Measurements from ENCODE around the gene IDI1. TPM values are rescaled to one million over a fixed set of nuclear protein-coding genes. Genes with fewer than 3 reads are reported as not detected.
A peak's percentile ranks its signal among the peaks of the same experiment; 100 is the strongest.

IDI1 gene
- total RNA-seq, 2 experiments from 2014 or later = 64.7 to 65.3 TPM

DNA sequence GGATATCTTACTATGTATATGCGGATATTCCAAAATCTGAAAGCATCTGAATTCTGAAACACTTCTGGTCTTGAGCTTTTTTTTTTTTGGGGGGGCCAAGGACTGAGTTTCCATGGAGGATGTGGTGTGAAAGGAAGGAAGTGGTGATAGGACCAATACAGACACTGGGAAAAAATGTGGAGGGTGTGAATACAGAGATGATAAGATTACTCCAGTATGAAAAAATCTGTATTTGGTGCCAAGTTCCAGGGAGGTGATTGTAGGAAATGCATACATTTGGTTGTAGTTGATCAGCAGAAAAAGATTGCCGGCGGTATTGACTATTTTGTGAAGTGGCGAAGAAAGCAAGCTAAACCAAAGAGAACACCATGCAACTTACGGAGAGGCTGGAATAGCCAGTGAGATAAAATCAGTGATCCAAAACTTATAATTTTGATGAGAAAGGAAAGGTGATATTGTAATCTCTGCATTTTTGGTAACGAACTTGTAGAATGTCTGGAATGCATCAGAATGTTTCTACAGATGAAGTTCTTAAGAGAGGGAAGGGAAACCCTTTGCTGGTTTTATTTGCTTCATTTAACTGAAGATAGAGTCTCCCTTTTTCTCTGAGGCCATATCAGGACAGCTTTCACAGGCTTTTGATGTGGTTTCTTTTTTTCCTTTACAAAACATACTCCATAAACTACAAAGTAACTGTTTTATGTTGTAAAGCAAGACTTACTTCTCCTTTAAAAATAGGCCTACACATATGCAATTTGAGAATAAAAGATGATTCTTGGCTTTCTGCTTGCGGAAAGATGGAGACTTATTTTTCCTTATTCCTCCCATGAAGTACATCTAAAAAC lies 13.2 kb upstream of the IDI1 start:
- no peaks in the 10 kb centered on the region for H3K9me3 Mint-ChIP-seq (ENCODE audit: insufficient read depth)
- ChIA-PET POLR2A (interaction anchor here (1.3 kb wide), 2 partner anchors 10 to 13 kb away, joined by 4 to 6 read pairs; partner anchors contain the start of gene IDI1), CTCF (interaction anchor here (0.8 to 1.4 kb wide), 2 partner anchors 12 to 13 kb away, joined by 3 to 4 read pairs; no protein-coding TSS in a partner anchor)
- peak overlapping the region; percentile 58 for H3K4me3 Mint-ChIP-seq
- DNase-seq (no peak), ATAC-seq (peak; percentile 34)
- peaks cover 55% of the 10 kb centered on the region for H3K36me3 Mint-ChIP-seq (ENCODE audit: low read depth)
- peaks cover 72% of the 10 kb centered on the region for H3K4me1 Mint-ChIP-seq (ENCODE audit: low read depth)
- H3K27ac Mint-ChIP-seq = peak overlapping the region; percentile 85
- no peaks in the 10 kb centered on the region for H3K27me3 Mint-ChIP-seq (ENCODE audit: low read depth)

DNA sequence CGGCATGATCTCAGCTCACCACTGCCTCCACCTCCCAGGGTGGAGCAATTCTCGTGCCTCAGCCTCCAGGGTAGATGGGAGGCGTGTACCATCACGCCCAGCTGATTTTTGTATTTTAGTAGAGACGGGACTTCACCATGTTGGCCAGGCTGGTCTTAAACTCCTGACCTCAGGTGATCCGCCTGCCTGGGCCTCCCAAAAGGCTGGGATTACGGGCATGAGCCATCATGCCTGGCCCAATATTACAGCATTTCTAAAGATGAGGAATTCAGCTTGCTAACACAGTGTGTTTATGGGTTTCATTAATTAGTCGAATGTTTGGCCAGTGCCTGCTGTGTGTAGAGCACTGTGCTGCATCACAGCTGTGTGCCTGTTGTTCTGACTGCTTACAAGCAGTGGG lies 11.0 kb upstream of the IDI1 start:
- H3K9me3 Mint-ChIP-seq (ENCODE audit: insufficient read depth) = no peaks in the 10 kb centered on the region
- DNase-seq (no peak), ATAC-seq (no peak)
- CTCF ChIA-PET = interaction anchor here (1.6 kb wide), 1 partner anchor 11 kb away, joined by 6 read pairs; the partner anchor contains the start of gene IDI1
- POLR2A ChIA-PET = interaction anchor here (0.7 to 1.5 kb wide), 2 partner anchors 11 to 16 kb away, joined by 3 to 8 read pairs; partner anchors contain the start of gene IDI1
- no peaks in the 10 kb centered on the region for H3K27me3 Mint-ChIP-seq (ENCODE audit: low read depth)
- no peak overlapping the region for H3K4me3 Mint-ChIP-seq
- peaks cover 76% of the 10 kb centered on the region for H3K4me1 Mint-ChIP-seq (ENCODE audit: low read depth)
- peaks cover 51% of the 10 kb centered on the region for H3K36me3 Mint-ChIP-seq (ENCODE audit: low read depth)
- H3K27ac Mint-ChIP-seq = peak overlapping the region; percentile 69

DNA sequence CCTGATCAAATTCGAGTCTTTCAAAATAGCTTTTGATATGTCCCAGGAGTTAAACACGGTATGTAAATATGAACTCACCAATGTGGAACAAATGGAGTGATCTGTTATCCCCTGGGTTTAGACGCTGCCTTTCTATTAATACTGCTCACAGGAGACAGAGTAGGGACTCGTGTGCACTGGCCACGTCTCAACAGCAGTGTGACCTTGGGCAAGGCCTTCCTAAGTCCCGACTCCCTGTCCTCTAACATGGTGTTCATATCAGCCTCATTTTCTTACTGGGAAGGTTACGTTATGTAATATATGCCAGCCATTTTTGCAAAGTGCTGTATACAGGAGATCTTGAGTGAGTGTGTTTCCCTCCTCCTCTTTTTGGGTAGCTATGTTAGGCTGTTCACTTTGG lies 9.1 kb upstream of the IDI1 start:
- H3K27ac Mint-ChIP-seq = peak overlapping the region; percentile 97
- POLR2A ChIA-PET = interaction anchor here (1.6 kb wide), 1 partner anchor 9 kb away, joined by 5 read pairs; the partner anchor contains the start of gene IDI1
- H3K27me3 Mint-ChIP-seq (ENCODE audit: low read depth) = no peaks in the 10 kb centered on the region
- H3K4me3 Mint-ChIP-seq = peak overlapping the region; percentile 97
- no peak for ATAC-seq
- CTCF ChIA-PET = interaction anchor here (0.5 to 1.6 kb wide), 3 partner anchors 9 to 565 kb away, joined by 3 to 6 read pairs (median 3); partner anchors contain the start of gene IDI1
- peaks cover 52% of the 10 kb centered on the region for H3K36me3 Mint-ChIP-seq (ENCODE audit: low read depth)
- H3K9me3 Mint-ChIP-seq (ENCODE audit: insufficient read depth) = no peaks in the 10 kb centered on the region
- no peak for DNase-seq
- peaks cover 79% of the 10 kb centered on the region for H3K4me1 Mint-ChIP-seq (ENCODE audit: low read depth)

DNA sequence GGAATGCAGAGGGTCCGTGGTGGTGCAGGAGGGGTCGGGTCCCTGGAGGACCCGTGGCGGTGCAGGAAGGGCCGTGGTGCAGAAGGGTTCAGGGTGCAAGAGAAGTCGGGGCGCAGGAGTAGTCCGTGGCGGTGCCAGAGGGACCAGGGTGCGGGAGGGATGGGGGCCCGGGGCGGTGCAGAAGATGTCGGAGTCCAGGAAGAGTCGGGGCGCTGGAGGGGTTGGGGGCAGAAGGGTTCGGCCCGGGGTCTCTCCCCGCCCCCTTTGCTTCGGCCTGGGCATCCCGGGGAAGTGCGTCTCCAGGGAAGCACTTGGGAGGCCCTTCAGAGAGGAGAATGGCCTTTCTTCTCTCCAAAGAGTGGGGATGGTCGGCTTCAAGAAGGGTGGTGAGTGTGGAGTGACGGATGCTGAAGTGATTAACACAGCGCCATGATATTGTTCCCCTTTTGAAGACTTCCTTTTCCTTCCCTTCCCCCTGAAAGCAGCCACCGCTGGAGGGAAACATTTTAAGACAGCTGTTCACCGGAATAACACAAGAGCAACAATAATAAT lies 8.3 kb upstream of the IDI1 start:
- DNase-seq (no peak), ATAC-seq (peak; percentile 24)
- CTCF ChIA-PET = interaction anchor here (0.5 to 0.9 kb wide), 2 partner anchors 8 to 564 kb away, joined by 3 read pairs; partner anchors contain the start of gene IDI1
- H3K4me3 Mint-ChIP-seq = peak overlapping the region; percentile 97
- peaks cover 78% of the 10 kb centered on the region for H3K4me1 Mint-ChIP-seq (ENCODE audit: low read depth)
- H3K27me3 Mint-ChIP-seq (ENCODE audit: low read depth) = no peaks in the 10 kb centered on the region
- POLR2A ChIA-PET = interaction anchor here (1.6 to 2.1 kb wide), 2 partner anchors 8 to 13 kb away, joined by 5 to 23 read pairs; partner anchors contain the start of gene IDI1
- peak overlapping the region; percentile 97 for H3K27ac Mint-ChIP-seq
- no peaks in the 10 kb centered on the region for H3K9me3 Mint-ChIP-seq (ENCODE audit: insufficient read depth)
- H3K36me3 Mint-ChIP-seq (ENCODE audit: low read depth) = peaks cover 57% of the 10 kb centered on the region

DNA sequence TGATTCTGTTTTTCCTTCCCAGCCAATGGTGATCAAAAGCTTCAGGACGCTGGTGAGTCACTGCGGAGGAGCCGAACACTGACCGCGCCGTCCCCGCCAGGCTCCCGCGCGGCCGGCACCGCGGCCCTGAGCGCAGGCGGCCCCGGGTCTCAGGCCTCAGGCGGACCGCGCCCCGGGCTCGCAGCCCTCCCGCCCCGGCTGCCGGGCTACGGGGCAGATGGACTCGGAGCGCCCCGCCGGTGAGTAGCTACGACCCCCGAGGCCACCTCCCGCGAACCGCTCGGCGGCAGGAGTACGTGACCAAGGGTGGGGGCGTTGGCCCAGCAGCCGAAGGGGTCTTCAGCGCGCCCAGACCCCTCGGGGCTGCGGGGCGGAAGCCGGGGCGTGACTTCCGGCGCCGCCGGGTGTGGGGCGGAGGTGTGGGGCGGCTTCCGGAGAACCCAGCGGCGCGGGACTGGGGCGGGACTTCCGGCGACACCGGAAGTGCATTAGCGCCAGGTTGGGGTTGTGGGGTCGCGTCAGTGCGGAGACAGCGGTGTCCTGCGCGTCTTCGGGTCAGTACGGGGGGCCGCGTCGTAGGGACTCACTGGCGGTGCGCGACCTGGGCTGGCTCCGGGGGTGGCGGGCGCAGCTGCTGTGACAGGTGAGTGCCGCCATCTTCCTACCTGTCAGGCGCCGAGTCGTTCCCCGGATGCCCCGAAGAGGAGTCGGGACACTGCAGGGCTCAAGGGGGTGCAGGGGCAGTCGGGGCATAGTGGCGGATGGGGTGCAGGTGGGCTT lies 7.6 kb upstream of the IDI1 start, which contains the start of gene WDR37:
TSS of gene WDR37 (plus strand) at position 60 of the 780 bp plus-strand sequence. CDS start 15,771 bp downstream, outside the sequence.
- no peaks in the 10 kb centered on the region for H3K9me3 Mint-ChIP-seq (ENCODE audit: insufficient read depth)
- no peaks in the 10 kb centered on the region for H3K27me3 Mint-ChIP-seq (ENCODE audit: low read depth)
- peak; percentile 91 for DNase-seq
- H3K36me3 Mint-ChIP-seq (ENCODE audit: low read depth) = peaks cover 58% of the 10 kb centered on the region
- peaks cover 78% of the 10 kb centered on the region for H3K4me1 Mint-ChIP-seq (ENCODE audit: low read depth)
- POLR2A ChIA-PET = interaction anchor here (0.7 to 2.1 kb wide), 6 partner anchors 7 to 126 kb away, joined by 3 to 23 read pairs (median 4); partner anchors contain the start of genes GTPBP4, IDI1 and LARP4B
- CTCF ChIA-PET = interaction anchor here (1.6 kb wide), 1 partner anchor 11 kb away, joined by 5 read pairs; no protein-coding TSS in a partner anchor
- ATAC-seq = peak; percentile 90
- peak within 1 kb of the TSS; percentile 97 for H3K27ac Mint-ChIP-seq
- peak within 1 kb of the TSS; percentile 97 for H3K4me3 Mint-ChIP-seq

DNA sequence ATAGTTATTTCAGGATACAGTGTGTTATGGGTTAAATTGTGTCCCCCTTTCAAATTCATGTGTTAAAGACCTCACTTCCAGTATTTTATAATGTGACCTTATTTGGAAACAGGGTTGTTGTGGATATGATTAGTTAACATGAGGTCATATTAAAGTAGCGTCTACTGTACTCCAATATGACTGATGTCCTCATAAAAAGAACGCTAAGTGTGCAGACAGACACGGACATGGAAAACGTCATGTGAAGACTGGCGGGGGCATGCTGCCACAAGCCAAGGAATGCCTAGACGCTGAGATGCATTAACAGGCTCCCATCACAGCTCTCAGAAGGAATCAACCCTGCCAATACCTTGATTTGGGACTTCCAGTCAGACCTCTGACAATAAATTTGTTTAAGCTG lies 5.8 kb upstream of the IDI1 start:
- Mint-ChIP-seq H3K4me3 (peak overlapping the region; percentile 93), H3K36me3 (ENCODE audit: low read depth) (peaks cover 56% of the 10 kb centered on the region), H3K9me3 (ENCODE audit: insufficient read depth) (no peaks in the 10 kb centered on the region), H3K27ac (peak overlapping the region; percentile 54), H3K4me1 (ENCODE audit: low read depth) (peaks cover 72% of the 10 kb centered on the region), H3K27me3 (ENCODE audit: low read depth) (no peaks in the 10 kb centered on the region)
- no peak for ATAC-seq
- no peak for DNase-seq
- POLR2A ChIA-PET = interaction anchor here (0.6 kb wide), 1 partner anchor 62 kb away, joined by 3 read pairs; no protein-coding TSS in a partner anchor
- CTCF ChIA-PET = interaction anchor here (1.6 kb wide), 1 partner anchor 10 kb away, joined by 5 read pairs; no protein-coding TSS in a partner anchor

DNA sequence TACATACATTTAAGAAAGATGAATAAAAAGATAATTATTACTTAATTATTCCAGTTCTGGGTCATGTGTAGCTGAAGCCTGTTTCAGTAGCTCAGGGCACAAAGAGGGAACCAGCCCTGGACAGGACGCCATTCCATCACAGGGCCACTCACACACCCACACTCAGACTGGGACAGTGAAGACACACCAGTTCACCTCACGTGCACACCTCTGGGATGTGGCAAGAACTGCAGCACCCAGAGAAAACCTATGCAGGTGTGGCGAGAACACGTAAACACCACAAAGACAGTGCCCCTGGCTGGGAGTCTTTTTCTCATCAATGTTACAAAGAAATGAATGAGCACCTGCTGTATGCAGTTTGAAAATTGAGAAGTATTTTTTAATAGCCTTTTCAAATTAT lies 1.6 kb upstream of the IDI1 start:
- ChIA-PET POLR2A (interaction anchor here (1.5 kb wide), 1 partner anchor 13 kb away, joined by 3 read pairs; no protein-coding TSS in a partner anchor), CTCF (interaction anchor here (1.1 kb wide), 1 partner anchor 15 kb away, joined by 3 read pairs; no protein-coding TSS in a partner anchor)
- DNase-seq (peak; percentile 64), ATAC-seq (no peak)
- Mint-ChIP-seq H3K27me3 (ENCODE audit: low read depth) (no peaks in the 10 kb centered on the region), H3K4me3 (peak overlapping the region; percentile 94), H3K4me1 (ENCODE audit: low read depth) (peaks cover 65% of the 10 kb centered on the region), H3K27ac (peak overlapping the region; percentile 83), H3K9me3 (ENCODE audit: insufficient read depth) (no peaks in the 10 kb centered on the region), H3K36me3 (ENCODE audit: low read depth) (peaks cover 53% of the 10 kb centered on the region)

DNA sequence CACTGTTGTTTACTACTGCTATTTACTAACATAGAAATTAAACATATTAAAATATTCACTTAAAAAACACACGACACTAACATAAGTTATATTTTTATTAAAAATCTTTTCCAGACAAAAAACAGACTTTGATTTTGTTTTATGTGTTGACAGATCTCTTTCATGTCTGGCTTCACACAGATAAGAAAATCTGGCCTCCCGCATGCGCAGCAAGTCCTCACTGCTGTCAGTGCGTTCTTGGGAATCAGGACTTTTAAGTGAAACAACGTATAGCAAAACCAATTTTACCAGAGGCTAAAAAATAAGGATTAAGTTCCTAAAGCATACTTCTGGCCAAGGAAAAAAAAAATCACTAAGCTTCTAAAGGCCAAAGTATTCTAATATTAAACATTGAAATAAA lies 1.2 kb upstream of the IDI1 start:
- peaks cover 66% of the 10 kb centered on the region for H3K4me1 Mint-ChIP-seq (ENCODE audit: low read depth)
- ChIA-PET CTCF (interaction anchor here (0.6 to 1.1 kb wide), 4 partner anchors 12 to 23 kb away, joined by 3 read pairs; no protein-coding TSS in a partner anchor), POLR2A (interaction anchor here (1.5 kb wide), 1 partner anchor 13 kb away, joined by 3 read pairs; no protein-coding TSS in a partner anchor)
- H3K27ac Mint-ChIP-seq = peak overlapping the region; percentile 99
- no peaks in the 10 kb centered on the region for H3K27me3 Mint-ChIP-seq (ENCODE audit: low read depth)
- H3K9me3 Mint-ChIP-seq (ENCODE audit: insufficient read depth) = no peaks in the 10 kb centered on the region
- ATAC-seq = no peak
- H3K4me3 Mint-ChIP-seq = peak overlapping the region; percentile 94
- peaks cover 57% of the 10 kb centered on the region for H3K36me3 Mint-ChIP-seq (ENCODE audit: low read depth)
- DNase-seq = no peak

DNA sequence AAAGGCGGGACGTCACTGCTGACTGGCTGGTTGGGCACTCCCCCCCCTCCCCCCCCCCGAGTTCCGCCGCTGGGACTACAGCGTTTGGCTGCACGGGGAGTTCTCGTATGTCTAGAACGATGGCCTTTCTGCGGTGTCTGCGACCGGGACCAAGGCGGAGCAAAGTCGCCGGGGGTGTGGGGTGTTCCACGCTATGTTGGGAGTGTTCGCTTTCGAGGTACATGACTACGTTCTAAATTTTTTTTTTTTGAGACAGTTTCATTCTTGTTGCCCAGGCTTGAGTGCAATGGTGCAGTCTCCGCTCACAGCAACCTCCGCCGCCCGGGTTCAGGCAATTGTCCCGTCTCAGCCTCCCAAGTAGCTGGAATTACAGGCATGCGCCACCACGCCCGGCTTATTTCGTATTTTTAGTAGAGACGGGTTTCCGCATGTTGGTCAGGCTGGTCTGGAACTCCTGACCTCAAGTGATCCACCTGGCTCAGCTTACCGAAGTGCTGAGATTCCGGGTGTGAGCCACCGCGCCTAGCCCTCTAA lies 573 bp upstream of the IDI1 start:
- DNase-seq (no peak), ATAC-seq (no peak)
- peaks cover 66% of the 10 kb centered on the region for H3K4me1 Mint-ChIP-seq (ENCODE audit: low read depth)
- H3K27ac Mint-ChIP-seq = peak overlapping the region; percentile 99
- no peaks in the 10 kb centered on the region for H3K27me3 Mint-ChIP-seq (ENCODE audit: low read depth)
- POLR2A ChIA-PET = interaction anchor here (0.9 to 2.2 kb wide), 9 partner anchors 8 to 222 kb away, joined by 3 to 15 read pairs (median 4); partner anchors contain the start of gene LARP4B
- H3K36me3 Mint-ChIP-seq (ENCODE audit: low read depth) = peaks cover 61% of the 10 kb centered on the region
- peak overlapping the region; percentile 94 for H3K4me3 Mint-ChIP-seq
- no peaks in the 10 kb centered on the region for H3K9me3 Mint-ChIP-seq (ENCODE audit: insufficient read depth)
- CTCF ChIA-PET = interaction anchor here (0.6 to 1.8 kb wide), 5 partner anchors 8 to 24 kb away, joined by 3 to 6 read pairs (median 3); no protein-coding TSS in a partner anchor

DNA sequence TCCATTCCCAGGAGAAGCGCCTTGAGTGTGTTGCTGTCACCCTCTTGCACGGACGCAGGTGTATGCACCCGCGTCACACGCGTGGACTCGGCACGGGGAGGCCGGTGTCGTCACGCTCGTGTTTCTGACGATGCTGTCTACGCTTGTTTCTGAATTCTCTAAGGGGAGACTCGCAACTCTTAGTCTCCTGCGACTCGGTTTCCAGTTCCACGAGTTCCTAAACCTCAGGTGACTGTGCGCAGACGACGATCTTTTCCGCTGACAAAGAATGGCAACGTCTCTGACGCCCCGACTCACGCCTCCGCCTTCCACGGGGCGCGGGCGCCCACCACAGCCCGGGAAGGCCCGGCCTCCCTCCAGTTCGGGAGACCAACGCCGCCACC lies 579 bp downstream of the IDI1 start:
- no peaks in the 10 kb centered on the region for H3K27me3 Mint-ChIP-seq (ENCODE audit: low read depth)
- peak overlapping the region; percentile 94 for H3K4me3 Mint-ChIP-seq
- peak; percentile 1 for ATAC-seq
- H3K27ac Mint-ChIP-seq = peak overlapping the region; percentile 99
- H3K9me3 Mint-ChIP-seq (ENCODE audit: insufficient read depth) = no peaks in the 10 kb centered on the region
- peaks cover 63% of the 10 kb centered on the region for H3K36me3 Mint-ChIP-seq (ENCODE audit: low read depth)
- DNase-seq = peak; percentile 71
- H3K4me1 Mint-ChIP-seq (ENCODE audit: low read depth) = peaks cover 66% of the 10 kb centered on the region
- CTCF ChIA-PET = interaction anchor here (1.8 kb wide), 1 partner anchor 11 kb away, joined by 6 read pairs; no protein-coding TSS in a partner anchor
- POLR2A ChIA-PET = interaction anchor here (0.6 to 2.2 kb wide), 9 partner anchors 11 to 221 kb away, joined by 3 to 15 read pairs (median 4); partner anchors contain the start of genes GTPBP4 and LARP4B
